GM12878 (cell line): ENCODE measurements around the gene SHF. TPM values are rescaled to one million over a fixed set of nuclear protein-coding genes. Genes with fewer than 3 reads are reported as not detected.

Experiments
- ATAC-seq: fragments of 200-7000 bp; cut with Tn5 transposase; 3 replicates; pipeline ENCODE4 v1.9.1; 2020; ENCODE audit warnings: mild to moderate bottlenecking, moderate library complexity
- BruUV-seq: library from RNA; stranded (reverse); fragments of 400-500 nt; replicated peaks from 2 replicates; lab custom pipeline; 2021; lab: Mats Ljungman, UMichigan
- CTCF ChIA-PET: fragments of 300-600 bp; sonication (Branson Sonifier 250); formaldehyde crosslinking; extraction: SDS; loops from one replicate; lab custom pipeline; 2021; ENCODE audit warnings: inconsistent platforms; lab: Yijun Ruan, JAX
- POLR2A ChIA-PET: fragments of 350-600 bp; formaldehyde crosslinking; extraction: SDS; loops from one replicate; lab custom pipeline; 2021; ENCODE audit warnings: inconsistent platforms; lab: Charles Lee
- RAD21 ChIA-PET: fragments of 300-600 bp; sonication (Branson Sonifier 250); formaldehyde crosslinking; loops from one replicate; lab custom pipeline; 2023; ENCODE audit warnings: antibody characterized with exemption; ENCODE audit not compliant: unreplicated experiment; lab: Charles Lee
- SMC1A ChIA-PET: fragments of 300-600 bp; sonication (Branson Sonifier 250); formaldehyde crosslinking; loops from one replicate; lab custom pipeline; 2023; ENCODE audit not compliant: unreplicated experiment, uncharacterized antibody; lab: Charles Lee
- DNase-seq: peaks from one replicate; pipeline ENCODE4 v3.0.0-alpha.2; 2011; ENCODE audit warnings: low read depth, low spot score
- FAIRE-seq: peaks from 3 replicates; lab custom pipeline; 2011; peaks lifted over from hg19 to GRCh38; lab: Jason Lieb, UNC
- H2AFZ ChIP-seq: 2 replicates; pipeline ENCODE4 v1.6.0; 2011; ENCODE audit warnings: low read depth, low read length, control low read depth; ENCODE audit not compliant: control insufficient read depth
- H3K27ac ChIP-seq: 2 replicates; pipeline ENCODE4 v1.5.1; 2011; ENCODE audit warnings: control low read depth; ENCODE audit not compliant: control insufficient read depth, insufficient read depth
- H3K27me3 ChIP-seq, 2 experiments: replicated peaks in 1 of 2; 2 replicates each; pipeline versions ENCODE4 v1.6.0 to v1.6.1; 2011; ENCODE audit warnings: low read length in 1 of 2; ENCODE audit not compliant: control insufficient read depth in 2 of 2, insufficient read depth in 2 of 2
- H3K36me3 ChIP-seq, 2 experiments: 2 replicates each; pipeline ENCODE4 v1.5.1; 2011; ENCODE audit warnings: low read length in 1 of 2; ENCODE audit not compliant: control insufficient read depth in 2 of 2, insufficient read depth in 2 of 2
- H3K4me1 ChIP-seq: 2 replicates; pipeline ENCODE4 v1.6.1; 2011; ENCODE audit warnings: mild to moderate bottlenecking, low read length, moderate library complexity, mixed read lengths; ENCODE audit not compliant: control insufficient read depth, insufficient read depth
- H3K4me2 ChIP-seq: 2 replicates; pipeline ENCODE4 v1.6.0; 2011; ENCODE audit warnings: control low read depth; ENCODE audit not compliant: control insufficient read depth, insufficient read depth
- H3K4me3 ChIP-seq: fragments of 200-600 bp; sonication (generic); 2 replicates; pipeline ENCODE4 v1.5.1; 2016
- H3K79me2 ChIP-seq: 2 replicates; pipeline ENCODE4 v1.6.0; 2011; ENCODE audit warnings: low read length; ENCODE audit not compliant: control insufficient read depth, insufficient read depth
- H3K9ac ChIP-seq: 2 replicates; pipeline ENCODE4 v1.8.0; 2011; ENCODE audit warnings: low read length, control low read depth, mixed read lengths; ENCODE audit not compliant: control insufficient read depth, insufficient read depth
- H3K9me3 ChIP-seq: replicated peaks from 3 replicates; pipeline ENCODE4 v1.5.1; 2011; ENCODE audit warnings: mild to moderate bottlenecking, low read length; ENCODE audit not compliant: control insufficient read depth, insufficient read depth
- H4K20me1 ChIP-seq: 2 replicates; pipeline ENCODE4 v1.6.0; 2011; ENCODE audit not compliant: control insufficient read depth, insufficient read depth
- FOS ChIP-seq: IDR thresholded peaks from 3 replicates; pipeline ENCODE4 v1.6.1; 2011; ENCODE audit warnings: borderline replicate concordance; ENCODE audit not compliant: insufficient read length; ENCODE audit errors: extremely low read depth
- POLR2A ChIP-seq: IDR thresholded peaks from 2 replicates; pipeline ENCODE4 v1.6.1; 2011; ENCODE audit warnings: low read depth, mild to moderate bottlenecking, low read length
- SMAD5 ChIP-seq: IDR thresholded peaks from 2 replicates; pipeline ENCODE4 v1.6.1; 2016; ENCODE audit warnings: antibody characterized with exemption, low read depth
- SP1 ChIP-seq: IDR thresholded peaks from one replicate; pipeline ENCODE4 v1.6.1; 2011; ENCODE audit warnings: low read depth, low read length
- WRNIP1 ChIP-seq: IDR thresholded peaks from 2 replicates; pipeline ENCODE4 v1.6.1; 2011; ENCODE audit warnings: low read depth, low read length, improper control_type of control experiment, borderline replicate concordance
- ZNF24 ChIP-seq: fragments of 450-650 bp; IDR thresholded peaks from 2 replicates; pipeline ENCODE4 v1.6.1; 2017; ENCODE audit warnings: antibody characterized with exemption, mild to moderate bottlenecking
- WGBS: methylation state at CpG from one replicate; pipeline ENCODE4 v1.1.6; 2016; ENCODE audit warnings: low lambda C conversion rate; ENCODE audit not compliant: insufficient replicate concordance, insufficient coverage; ENCODE audit errors: missing lambda C conversion rate; 5-methylcytosine and 5-hydroxymethylcytosine counted together
- in situ Hi-C: fragments of 300-500 bp; cut with MboI; formaldehyde crosslinking; loops from 9 replicates; pipeline ENCODE4 v1.14.3; 2018; ENCODE audit warnings: mixed read lengths
- intact Hi-C: fragments of 100-400 bp; cut with micrococcal nuclease; formaldehyde crosslinking; loops from one replicate; pipeline ENCODE4 v1.14.2; 2022; ENCODE audit not compliant: unreplicated experiment
- polyA plus RNA-seq, 11 experiments: library from polyadenylated mRNA; depleted of rRNA in 4 of 11; unstranded in 6 of 11; stranded (reverse) in 5 of 11; fragments of >200 nt; fragmentation: Nextera tagmentation in 4 of 11; fragmentation: Illumina TruSeq in 1 of 11; extraction: Ambion mirVana in 4 of 11; extraction: Trizol in 1 of 11; gene quantifications; 1 replicate in 1 of 11; 2 replicates in 10 of 11; pipeline versions ENCODE4 v1.2.1 to v1.2.3, GENCODE V29; 2011 to 2016; ENCODE audit warnings: inconsistent platforms in 2 of 11, missing spikeins in 2 of 11, low read depth in 1 of 11
- total RNA-seq, 4 experiments: library from RNA; depleted of rRNA in 3 of 4; stranded (reverse); fragments of >200 nt in 3 of 4; fragmentation: Illumina TruSeq in 1 of 4; extraction: Trizol in 1 of 4; gene quantifications; 2 replicates each; pipeline versions ENCODE4 v1.2.1 to v1.2.3, GENCODE V29; 2013 to 2021
- TF ChIP-seq, protein P1 (sequence below): IDR thresholded peaks from 2 replicates; pipeline ENCODE4 v1.6.1; 2012; ENCODE audit warnings: low read depth, low read length, improper control_type of control experiment

SHF gene
- total and polyA plus RNA-seq, 10 of the 15 experiments (the other 5 are each of a cell fraction or from before 2014, with no cell fraction given) = 0.04 to 5.7 (median 1.0) TPM; not detected in 1

DNA sequence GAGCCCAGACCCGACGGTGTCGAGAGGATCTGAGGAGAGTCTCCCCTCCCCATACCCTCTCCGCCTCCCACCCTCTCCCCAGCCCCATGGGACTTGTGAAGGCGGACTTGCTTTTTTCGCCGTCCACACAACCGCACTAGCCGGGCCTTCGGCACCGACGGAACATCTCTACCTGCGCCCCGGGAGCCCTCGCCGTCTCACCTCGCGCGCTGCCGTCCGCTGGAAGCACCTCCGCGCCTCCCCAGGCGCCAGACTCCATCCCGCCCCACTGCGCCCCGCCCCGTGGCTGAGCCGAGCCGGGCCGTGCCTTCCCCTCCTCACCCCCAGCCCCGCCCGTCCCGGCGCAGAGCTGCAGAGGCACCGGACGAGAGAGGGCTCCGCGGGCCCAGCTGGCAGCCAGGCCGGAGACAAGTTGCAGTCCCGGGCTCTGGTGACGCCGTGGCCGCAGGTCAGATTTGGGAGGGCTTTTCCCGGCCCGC lies 58.1 kb downstream of the SHF start, which contains the start of the genes DUOX1 and DUOXA1:
TSS of gene DUOX1 (plus strand) at position 344 of the 479 bp plus-strand sequence. CDS start 1,973 bp downstream, outside the sequence.
TSS of gene DUOXA1 (minus strand) at position 229 of the 479 bp plus-strand sequence. CDS start 6,865 bp downstream, outside the sequence.
- no peaks in the 10 kb centered on the region for H3K9me3 ChIP-seq
- H3K79me2 ChIP-seq = no peaks in the 10 kb centered on the region
- no peak within 1 kb of the TSS for H3K4me2 ChIP-seq
- no peak within 1 kb of the TSS for H3K27ac ChIP-seq
- no peaks in the 10 kb centered on the region for H4K20me1 ChIP-seq
- RAD21 ChIA-PET = interaction anchor here (0.6 kb wide), 1 partner anchor 429 kb away, joined by 3 read pairs; no protein-coding TSS in a partner anchor
- no peaks in the 10 kb centered on the region for H3K36me3 ChIP-seq
- SMC1A ChIA-PET = no interaction called here
- ATAC-seq = no peak
- no peaks in the 10 kb centered on the region for H3K4me1 ChIP-seq
- CTCF ChIA-PET = interaction anchor here (2.0 to 4.6 kb wide), 2 partner anchors 8 to 12 kb away, joined by 6 to 23 read pairs; no protein-coding TSS in a partner anchor
- no peak for DNase-seq
- TF ChIP-seq, protein P1, sequence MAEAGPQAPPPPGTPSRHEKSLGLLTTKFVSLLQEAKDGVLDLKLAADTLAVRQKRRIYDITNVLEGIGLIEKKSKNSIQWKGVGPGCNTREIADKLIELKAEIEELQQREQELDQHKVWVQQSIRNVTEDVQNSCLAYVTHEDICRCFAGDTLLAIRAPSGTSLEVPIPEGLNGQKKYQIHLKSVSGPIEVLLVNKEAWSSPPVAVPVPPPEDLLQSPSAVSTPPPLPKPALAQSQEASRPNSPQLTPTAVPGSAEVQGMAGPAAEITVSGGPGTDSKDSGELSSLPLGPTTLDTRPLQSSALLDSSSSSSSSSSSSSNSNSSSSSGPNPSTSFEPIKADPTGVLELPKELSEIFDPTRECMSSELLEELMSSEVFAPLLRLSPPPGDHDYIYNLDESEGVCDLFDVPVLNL = no peak
- TF ChIP-seq SMAD5 (no peak), ZNF24 (no peak), POLR2A (no peak), SP1 (no peak), WRNIP1 (no peak), FOS (no peak)
- POLR2A ChIA-PET = no interaction called here
- BruUV-seq = no TSS peak
- no peak for FAIRE-seq
- no peak within 1 kb of the TSS for H2AFZ ChIP-seq
- intact Hi-C loops (loop anchor here (10.0 kb wide), 1 partner anchor 155 kb away; no protein-coding TSS in a partner anchor), in situ Hi-C loops (no loop called here)
- H3K9ac ChIP-seq = no peak within 1 kb of the TSS
- 26% methylated on average over 28 of the region's 46 CpGs for WGBS
- H3K4me3 ChIP-seq = no peak within 1 kb of the TSS
- peaks cover 7 to 12% of the 10 kb centered on the region in 2 experiments for H3K27me3 ChIP-seq
